D721Med (cell line): Measurements from ENCODE around the gene SLC38A5.

Source experiments
- DNase-seq: peaks from one replicate; pipeline ENCODE4 v3.0.0; 2011; ENCODE audit warnings: low spot score; ENCODE audit not compliant: insufficient read length
- FAIRE-seq: peaks from 2 replicates; lab custom pipeline; 2011; peaks lifted over from hg19 to GRCh38; lab: Jason Lieb, UNC
- TF ChIP-seq, protein P1 (sequence below): IDR thresholded peaks from 2 replicates; pipeline ENCODE4 v1.5.1; 2012; ENCODE audit warnings: mild to moderate bottlenecking, control low read depth; ENCODE audit not compliant: insufficient read depth; ENCODE audit errors: missing control alignments

The SLC38A5 gene

GRCh38 chrX:48480583-48480982 lies 10.5 kb upstream of the SLC38A5 start:
- TF ChIP-seq, protein P1, sequence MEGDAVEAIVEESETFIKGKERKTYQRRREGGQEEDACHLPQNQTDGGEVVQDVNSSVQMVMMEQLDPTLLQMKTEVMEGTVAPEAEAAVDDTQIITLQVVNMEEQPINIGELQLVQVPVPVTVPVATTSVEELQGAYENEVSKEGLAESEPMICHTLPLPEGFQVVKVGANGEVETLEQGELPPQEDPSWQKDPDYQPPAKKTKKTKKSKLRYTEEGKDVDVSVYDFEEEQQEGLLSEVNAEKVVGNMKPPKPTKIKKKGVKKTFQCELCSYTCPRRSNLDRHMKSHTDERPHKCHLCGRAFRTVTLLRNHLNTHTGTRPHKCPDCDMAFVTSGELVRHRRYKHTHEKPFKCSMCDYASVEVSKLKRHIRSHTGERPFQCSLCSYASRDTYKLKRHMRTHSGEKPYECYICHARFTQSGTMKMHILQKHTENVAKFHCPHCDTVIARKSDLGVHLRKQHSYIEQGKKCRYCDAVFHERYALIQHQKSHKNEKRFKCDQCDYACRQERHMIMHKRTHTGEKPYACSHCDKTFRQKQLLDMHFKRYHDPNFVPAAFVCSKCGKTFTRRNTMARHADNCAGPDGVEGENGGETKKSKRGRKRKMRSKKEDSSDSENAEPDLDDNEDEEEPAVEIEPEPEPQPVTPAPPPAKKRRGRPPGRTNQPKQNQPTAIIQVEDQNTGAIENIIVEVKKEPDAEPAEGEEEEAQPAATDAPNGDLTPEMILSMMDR: no peak
- DNase-seq (no peak), FAIRE-seq (no peak)

GRCh38 chrX:48480142-48480541 lies 10.1 kb upstream of the SLC38A5 start:
- DNase-seq (no peak), FAIRE-seq (no peak)
- TF ChIP-seq, protein P1: no peak

DNA sequence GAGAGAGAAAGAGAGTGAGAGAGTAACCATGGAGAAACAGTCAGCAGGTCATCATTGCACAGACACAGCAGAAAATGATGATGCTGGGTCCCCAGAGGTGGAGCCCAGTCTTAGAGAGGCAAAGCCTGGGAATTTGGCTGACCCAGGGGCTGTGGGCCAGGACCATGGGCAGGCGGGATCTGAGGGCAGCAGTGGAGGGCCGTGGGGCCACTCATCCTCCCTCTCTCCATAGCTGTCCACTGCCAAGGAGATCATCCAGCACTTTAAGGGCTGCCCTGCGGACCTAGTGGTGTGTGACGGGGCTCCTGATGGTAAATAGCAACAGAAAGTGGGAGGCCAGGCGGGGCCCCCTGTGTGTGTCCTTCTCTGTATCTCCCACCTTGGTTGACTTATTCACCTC lies 8.7 kb upstream of the SLC38A5 start:
- FAIRE-seq (no peak), DNase-seq (no peak)
- TF ChIP-seq, protein P1: no peak

DNA sequence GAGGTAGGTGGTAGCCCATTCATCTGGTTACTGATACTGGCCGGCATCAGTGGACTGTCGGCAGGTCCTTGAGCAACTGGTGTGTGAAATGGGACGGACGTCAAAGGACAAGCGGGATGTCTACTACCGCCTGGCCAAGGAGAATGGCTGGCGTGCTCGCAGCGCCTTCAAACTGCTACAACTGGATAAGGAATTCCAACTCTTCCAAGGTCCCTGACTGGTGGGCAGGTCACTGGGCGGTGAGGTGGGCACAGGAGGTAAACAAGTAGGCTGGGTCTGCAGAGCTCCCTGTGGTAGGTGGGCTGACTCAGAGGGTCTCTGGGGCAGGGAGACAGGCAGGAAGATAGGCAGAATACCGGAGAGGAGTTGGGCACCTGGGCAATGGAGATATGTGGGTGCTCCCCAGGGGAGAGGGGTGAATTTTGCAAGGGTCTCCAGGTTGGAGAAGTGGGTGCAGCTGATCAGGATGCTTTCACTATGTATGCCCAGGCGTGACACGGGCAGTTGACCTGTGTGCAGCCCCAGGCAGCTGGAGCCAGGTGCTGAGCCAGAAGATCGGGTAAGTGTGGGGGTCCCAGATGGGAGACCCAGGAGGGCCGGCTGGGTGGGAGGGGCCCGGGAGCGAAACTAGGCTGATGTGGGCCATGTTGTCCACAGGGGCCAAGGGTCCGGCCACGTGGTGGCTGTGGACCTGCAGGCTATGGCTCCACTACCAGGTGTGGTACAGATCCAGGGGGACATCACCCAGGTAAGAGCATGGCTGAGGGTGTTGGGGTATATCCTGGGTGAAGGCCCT lies 8.1 kb upstream of the SLC38A5 start:
- no peak for FAIRE-seq
- DNase-seq: no peak
- TF ChIP-seq, protein P1: no peak

GRCh38 chrX:48476919-48477318 lies 6.9 kb upstream of the SLC38A5 start:
- no peak for FAIRE-seq
- DNase-seq: no peak
- TF ChIP-seq, protein P1: no peak

DNA sequence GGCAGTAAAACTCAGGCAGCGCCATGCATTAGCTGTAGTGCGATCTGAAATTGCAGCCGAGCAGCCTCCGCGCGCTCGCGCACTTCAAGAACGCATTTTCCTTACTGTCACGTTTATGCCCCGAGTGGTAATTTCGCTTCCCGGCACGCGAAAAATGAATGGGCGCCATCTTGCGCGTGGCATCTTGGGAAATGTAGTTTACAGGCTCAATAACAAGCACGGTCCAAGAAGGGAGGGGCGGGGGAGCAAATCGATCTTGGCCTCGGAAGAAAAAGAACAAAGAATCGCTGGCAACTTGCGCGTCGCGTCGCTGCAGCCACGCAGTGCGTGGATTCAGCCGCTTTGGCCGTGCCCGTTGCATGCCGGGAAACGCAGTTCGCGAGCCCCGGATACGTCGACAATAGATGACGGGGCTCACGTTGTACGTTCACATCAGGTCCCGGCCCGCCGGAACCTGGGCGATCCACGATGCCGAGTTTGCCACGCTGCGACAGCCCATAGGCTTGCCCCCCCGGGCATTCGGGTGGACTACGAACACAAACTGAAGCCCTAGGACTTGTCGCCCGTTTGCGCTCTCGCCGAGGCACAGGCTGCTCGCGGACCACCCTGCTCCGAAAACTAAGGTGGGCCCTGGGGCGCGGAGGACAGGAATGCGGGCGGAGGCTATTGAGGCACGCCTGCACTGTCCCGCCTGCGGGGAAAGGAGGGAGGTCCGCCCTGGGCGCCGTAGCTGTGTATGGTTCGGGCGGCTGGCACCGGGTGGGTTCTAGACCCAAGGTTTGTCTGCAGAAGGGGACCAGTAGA lies 5.9 kb upstream of the SLC38A5 start, which contains the start of gene FTSJ1:
FTSJ1 (plus strand) TSS at position 426 of the 804 bp plus-strand sequence. CDS start 1,849 bp downstream, outside the sequence.
- peak; percentile 65 for DNase-seq
- FAIRE-seq: no peak
- TF ChIP-seq, protein P1: no peak
